GM21526 (cell line): ENCODE results near the gene ZNF225.
"Not testable (repeated sequence)": the region's sequence is repeated elsewhere in the genome, so short reads cannot be mapped to it uniquely, and the experiment has no call there.

Experiments used
- ATAC-seq: cut with Tn5 transposase; IDR thresholded peaks from one replicate; pipeline ENCODE4 v1.9.1; 2021; ENCODE audit warnings: moderate library complexity; ENCODE audit not compliant: unreplicated experiment, low FRiP score

The ZNF225 gene

DNA sequence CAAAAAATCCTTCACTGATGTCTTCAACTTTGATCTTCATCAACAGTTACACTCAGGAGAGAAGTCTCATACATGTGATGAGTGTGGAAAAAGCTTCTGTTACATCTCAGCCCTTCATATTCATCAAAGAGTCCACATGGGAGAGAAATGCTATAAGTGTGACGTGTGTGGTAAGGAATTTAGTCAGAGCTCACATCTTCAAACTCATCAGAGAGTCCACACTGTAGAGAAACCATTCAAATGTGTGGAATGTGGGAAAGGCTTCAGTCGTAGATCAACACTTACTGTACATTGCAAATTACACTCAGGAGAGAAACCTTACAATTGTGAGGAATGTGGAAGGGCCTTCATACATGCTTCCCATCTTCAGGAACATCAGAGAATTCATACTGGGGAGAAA is 43.3 kb downstream of the ZNF225 start:
- ATAC-seq = no peak

GRCh38 chr19:44163789-44164188 is 50.6 kb downstream of the ZNF225 start:
- no peak for ATAC-seq

DNA sequence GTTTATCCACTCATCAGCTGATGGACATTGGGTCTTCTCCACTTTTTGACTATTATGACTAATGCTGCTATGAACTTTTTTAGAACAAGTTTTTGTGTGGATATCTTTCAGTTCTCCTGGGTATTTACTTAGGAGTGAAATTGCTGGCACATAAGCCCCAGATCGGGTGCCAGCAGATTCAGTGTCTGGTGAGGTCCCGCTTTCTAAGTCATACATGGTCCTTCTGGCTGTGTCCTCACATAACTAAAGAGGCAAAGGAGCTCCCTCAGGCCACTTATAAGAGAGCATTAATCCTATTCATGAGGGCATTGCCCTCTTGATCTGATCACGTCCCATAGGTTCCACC is 51.1 kb downstream of the ZNF225 start:
- peak; percentile 14 for ATAC-seq

- peak; percentile 72 for ATAC-seq
Observed at GRCh38 chr19:44164673-44165512, 51.7 kb downstream of the ZNF225 start, which contains the start of gene ZNF226. Gene ZNF226 (plus strand): TSS chr19:44165100. CDS start chr19:44170081, 4,981 bp downstream.

DNA sequence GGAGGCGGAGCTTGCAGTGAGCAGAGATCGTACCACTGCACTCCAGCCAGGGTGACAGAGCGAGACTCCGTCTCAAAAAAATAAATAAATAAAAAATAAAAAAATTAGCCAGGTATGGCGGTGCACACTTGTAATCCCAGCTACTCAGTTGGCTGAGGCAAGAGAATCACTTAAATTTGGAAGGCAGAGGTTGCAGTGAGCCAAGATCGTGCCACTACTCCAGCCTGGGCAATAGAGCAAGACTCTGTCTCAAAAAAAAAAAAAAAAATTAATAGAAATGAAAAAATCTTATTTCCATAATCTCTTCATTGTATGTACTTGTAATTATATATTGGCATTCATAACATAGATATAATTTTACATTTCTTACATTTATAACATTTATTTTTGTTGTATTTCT is 57.5 kb downstream of the ZNF225 start:
- ATAC-seq = not testable (repeated sequence)

GRCh38 chr19:44176590-44176989 is 63.4 kb downstream of the ZNF225 start:
- ATAC-seq = no peak

DNA sequence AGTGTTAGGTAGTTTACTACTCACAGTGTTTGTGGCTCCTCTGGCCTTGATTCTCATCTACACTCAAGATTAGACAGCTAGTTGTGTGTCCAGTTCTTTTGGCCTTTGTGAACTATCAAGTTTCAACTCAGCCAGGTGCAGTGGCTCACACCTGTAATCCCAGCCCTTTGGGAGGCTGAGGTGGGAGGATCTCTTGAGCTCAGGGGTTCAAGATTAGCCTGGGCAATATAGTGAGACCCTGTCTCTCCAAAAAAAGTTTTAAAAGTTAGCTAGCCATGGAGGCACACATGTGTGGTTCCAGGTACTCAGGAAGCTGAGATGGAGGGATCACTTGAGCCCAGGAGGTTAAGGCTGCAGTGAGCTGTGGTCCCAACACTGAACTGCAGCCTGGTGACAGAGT is 67.8 kb downstream of the ZNF225 start:
- no peak for ATAC-seq

DNA sequence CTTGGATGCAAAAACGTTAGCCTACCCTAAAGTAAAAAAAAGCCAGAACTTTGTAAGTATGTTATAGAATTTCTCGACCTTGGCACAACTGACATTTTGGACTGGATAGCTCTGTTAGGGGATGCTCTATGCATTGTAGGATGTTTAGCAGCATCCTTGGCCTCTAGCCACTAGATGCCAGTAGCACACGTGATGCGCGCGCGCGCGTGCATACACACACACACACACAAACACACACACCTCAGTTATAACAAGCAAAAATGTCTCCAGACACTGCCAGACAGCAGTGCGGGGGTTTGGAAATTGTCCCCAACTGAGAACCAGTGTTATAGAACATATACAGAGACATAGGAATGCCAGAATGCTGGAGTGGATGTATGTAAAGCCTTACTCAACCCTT is 68.9 kb downstream of the ZNF225 start:
- no peak for ATAC-seq
